GM04504 (cell line): ENCODE results near the gene HTRA2.

Source experiments
- DNase-seq: peaks from one replicate; pipeline ENCODE4 v3.0.0-alpha.2; 2012; ENCODE audit warnings: low read depth

Gene HTRA2

GRCh38 chr2:74562126-74562775 lies 32.5 kb downstream of the HTRA2 start:
- no peak for DNase-seq

DNA sequence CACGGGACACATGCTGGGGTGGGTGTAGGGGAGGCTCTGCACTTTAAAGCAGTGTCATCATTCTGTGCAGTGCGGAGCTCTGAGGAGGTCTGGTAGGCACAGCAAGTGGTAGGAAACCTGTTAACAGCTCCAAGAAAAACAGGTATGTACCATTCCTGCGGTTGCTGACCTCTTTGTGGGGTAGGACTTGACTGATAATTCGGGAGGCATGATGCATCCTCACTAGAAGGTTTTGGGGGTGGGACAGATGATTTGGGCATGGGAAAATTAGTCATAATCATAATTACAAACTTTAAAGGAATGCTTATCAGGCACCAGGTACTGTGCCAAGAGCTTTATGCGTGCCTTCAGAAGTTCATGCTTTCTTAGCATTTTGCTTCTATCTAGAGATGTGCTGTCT lies 34.5 kb downstream of the HTRA2 start:
- no peak for DNase-seq

DNA sequence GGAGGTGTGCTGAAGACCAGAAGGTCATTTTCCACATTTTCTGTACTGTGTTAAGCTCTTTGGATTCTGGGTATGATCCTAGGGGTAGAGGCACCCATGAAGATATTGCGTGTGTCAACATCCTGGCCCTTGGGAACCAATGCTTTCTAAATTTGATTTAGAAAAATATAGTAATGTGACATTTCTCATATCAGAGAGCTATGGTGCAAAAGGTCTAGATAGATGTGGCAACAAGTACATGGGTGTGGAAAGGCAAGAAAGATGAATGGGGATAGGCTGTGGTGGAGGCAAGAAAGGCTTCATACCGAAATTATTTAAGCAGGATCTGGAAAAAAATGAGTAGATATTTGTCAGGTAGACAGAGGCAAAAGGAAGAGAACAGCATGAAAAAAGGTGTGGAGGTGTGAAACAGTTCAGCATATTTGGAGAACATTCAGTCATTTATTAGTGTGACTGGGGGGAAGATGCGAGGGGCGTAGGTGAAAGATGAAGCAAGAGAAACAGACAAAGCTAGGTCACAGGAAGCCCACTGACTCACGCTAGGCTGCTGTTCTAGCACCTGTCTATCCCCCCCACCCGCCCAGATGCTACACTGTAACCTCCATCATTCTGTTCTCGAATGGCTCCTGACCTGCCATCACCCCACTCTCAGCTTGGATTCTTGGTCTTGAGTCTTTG lies 36.5 kb downstream of the HTRA2 start:
- DNase-seq: no peak

- peak; percentile 94 for DNase-seq
Observed at GRCh38 chr2:74566754-74567085, 37.0 kb downstream of the HTRA2 start.

DNA sequence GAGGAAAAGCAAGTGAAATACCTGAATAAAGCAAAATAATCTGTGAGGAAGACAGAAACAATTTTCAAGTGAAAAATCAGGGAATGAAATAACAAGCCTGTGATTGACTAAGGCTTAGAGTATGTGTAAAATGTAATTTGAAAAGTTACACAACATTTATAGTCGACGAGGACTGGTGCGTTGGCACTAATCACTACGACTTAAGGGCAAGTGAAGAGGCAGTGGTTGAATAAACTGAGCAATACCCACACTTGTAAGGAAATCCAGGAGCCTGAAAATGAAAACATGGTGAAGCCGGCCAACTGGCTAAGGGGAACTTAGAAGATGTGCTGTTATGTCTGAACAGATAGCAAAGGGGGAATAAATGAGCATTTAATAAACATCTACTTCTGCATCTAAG lies 38.1 kb downstream of the HTRA2 start:
- peak; percentile 70 for DNase-seq

GRCh38 chr2:74569686-74570085 lies 40.0 kb downstream of the HTRA2 start:
- DNase-seq: no peak

- no peak for DNase-seq
Observed at GRCh38 chr2:74571058-74571457, 41.3 kb downstream of the HTRA2 start.

DNA sequence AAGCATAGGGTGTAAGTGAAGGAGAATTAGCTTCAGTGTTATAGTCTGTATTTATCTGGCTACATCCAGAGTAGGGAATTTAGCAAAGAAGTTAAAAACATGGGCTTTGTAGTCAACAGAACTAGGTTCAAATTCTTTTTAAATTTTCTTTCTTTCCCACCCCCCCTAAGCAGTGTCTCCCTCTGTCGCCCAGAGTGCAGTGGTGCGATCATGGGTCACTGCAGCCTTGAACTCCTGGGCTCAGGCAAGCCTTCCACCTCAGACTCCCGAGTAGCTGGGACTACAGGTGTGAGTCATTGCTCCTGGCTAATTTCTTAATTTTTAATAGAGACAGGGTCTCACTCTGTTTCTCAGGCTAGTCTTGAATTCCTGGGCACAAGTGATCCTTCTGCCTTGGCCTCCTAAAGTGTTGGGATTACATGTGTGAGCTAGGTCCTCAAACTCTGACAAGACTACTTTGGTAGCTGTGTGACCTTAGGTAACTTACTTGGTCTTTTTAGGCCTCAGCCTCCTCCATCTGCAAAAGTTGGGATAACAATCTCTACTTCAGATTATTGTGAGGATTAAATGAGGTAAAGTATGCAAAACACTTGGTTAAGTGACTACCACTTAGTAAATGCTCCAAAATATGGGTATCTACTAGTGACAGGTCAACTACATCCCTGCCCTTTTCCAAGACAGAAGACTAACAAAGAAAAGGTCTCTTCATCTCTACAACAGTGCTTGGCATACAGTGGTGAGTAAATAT lies 42.6 kb downstream of the HTRA2 start:
- DNase-seq: no peak

DNA sequence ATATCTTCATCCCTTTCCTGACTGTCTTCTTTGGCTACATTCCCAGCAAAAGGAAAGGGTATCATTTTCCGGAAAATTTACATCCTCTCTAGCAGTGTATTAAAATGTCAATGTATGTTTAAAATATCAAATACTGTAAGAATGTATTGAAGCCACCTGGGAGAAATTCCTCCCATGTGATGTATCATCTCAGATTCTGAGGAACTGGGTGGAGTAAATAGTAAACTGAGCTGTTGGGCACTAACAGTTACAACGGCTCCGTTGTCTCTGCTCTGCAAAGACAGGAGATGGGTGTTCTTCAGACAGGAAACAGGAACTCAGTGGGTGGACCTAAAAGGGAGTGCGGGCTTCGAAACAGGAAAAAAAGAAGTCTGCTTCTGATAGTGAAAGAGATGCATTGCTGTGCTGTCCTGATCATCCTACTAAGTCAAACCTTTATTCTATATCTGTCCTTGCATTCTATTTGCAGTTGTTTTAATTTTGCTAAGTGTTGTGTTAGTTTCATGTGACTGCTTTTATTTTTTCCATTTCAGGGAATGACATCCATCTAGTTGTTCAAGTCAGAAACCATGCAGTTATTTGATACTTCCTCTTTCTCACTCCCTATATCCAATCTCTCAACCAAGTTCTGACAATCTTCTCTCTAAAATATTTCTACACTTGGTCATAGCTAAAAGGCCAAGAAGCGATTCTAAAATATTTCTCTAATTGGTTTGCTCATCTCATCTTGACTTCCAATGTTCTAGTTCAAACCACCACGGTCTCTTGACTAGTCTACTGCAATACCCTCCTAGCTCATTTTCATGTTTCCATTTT lies 44.2 kb downstream of the HTRA2 start:
- no peak for DNase-seq

DNA sequence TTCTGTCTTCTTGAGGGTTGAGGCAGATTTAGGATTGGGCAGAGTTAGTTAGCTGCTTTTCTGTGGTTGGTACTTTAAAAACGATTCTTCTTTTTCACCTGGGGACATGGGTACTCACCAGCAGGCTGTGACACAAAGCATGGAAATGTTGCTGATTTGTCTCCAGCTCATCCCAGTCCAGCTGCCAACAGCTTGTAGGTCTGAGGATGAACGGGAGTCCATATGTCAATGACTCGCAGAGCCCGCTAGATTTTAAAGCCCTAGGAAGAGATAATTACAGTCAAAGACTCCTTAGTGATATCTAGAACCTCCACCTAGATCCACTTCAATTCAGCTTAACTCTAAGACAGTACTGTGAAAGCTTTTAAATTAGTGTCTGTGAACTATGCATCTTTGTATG lies 45.6 kb downstream of the HTRA2 start:
- no peak for DNase-seq

- peak; percentile 80 for DNase-seq
Observed at GRCh38 chr2:74576211-74576862, 46.6 kb downstream of the HTRA2 start.

DNA sequence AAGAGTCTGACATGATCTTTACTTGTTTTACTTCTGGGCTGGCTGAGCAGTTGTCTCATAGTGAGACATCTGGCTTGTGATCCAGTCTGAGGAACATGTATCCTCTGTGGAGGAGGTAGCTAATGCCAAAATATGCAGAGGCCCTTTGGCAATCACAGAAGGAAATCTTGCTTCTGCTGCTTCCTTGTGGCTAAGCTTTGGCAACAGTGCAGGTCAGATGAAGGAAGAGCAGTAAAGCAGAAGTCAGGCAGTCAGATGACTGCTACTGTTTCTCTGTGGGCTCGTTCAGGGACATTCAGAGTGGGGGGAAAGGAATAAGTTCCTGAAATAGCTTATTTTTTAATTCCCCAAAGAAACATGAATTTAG lies 47.1 kb downstream of the HTRA2 start:
- DNase-seq: peak; percentile 90

- no peak for DNase-seq
Observed at GRCh38 chr2:74577448-74577847, 47.7 kb downstream of the HTRA2 start.

GRCh38 chr2:74578408-74578807 lies 48.7 kb downstream of the HTRA2 start:
- DNase-seq: no peak

DNA sequence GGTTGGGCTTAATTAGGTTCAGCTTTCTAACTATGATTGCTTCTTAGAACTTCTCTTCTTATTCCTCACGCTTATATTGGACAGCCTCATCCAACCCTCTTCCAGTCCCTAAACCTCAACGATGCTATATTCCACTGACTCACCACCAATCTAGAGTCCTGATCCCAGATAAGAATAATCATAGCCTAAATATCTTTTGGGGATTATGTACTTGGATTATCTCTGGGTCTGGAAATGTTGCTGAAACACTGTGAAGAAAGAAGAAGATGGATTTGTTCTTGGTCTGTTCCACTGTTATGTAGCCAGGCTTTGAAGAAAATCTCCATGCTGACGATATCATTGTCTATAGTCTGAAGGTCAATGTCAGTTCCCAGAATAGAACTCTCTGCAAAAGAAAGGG lies 51.7 kb downstream of the HTRA2 start:
- DNase-seq: no peak

DNA sequence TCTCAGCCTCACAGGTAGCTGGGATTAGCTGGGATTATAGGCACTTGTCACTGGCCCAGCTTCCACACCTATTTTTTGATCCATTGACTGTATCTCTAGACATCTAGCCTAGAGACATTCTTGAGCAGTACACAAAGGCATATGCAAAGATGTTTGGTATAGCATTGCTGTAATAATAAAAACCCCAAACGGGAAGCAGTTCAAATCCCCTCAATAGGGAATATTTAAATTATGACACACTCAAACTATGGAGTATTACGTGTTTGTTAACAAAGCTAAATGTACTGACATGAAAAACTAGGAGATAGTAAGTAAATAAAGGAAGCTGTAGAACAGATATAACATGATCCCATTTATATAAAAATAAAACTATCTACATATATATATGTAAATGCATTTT lies 52.5 kb downstream of the HTRA2 start:
- no peak for DNase-seq
